ENCODE results near the gene COG5.
"Not testable (repeated sequence)": the region's sequence is repeated elsewhere in the genome, so short reads cannot be mapped to it uniquely, and the experiment has no call there.

The COG5 gene

GRCh38 chr7:107167483-107168232 lies 396.1 kb downstream of the COG5 start:
- peak overlapping the region; percentile 49 for H3K4me3 ChIP-seq (ENCODE audit: low read depth, low read length)

DNA sequence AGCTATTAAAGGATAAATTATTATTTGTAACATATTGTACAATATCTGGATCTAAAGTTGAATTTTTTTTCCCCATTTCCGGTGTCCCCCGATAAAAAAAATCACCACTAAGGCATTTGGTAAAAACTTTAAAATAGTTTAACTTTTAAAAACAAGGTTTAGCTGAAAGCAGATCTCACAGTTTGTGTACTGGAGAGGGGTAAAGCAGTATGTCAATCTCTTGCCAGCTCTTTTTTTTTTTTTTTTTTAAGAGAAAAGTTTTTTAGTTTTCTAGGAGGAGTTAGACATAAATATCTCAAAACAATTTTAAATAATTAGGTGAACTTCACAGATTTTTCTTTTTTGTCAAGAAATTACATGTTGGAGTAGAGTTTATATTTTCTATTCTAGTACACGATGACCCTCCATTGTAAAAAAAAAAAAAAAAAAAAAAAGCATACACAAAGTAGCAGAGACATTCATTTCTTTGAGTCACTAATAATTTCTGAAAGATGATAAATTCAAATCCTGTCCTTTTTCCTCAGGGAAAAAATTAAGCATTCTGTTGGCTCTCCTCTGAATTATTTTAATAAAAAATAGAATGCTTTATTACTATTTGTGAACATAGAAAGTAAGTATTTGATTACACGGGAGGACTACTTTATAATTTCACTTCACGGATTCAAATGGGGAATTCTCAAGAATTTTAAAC lies 396.8 kb downstream of the COG5 start:
- peak overlapping the region; percentile 49 for H3K4me3 ChIP-seq (ENCODE audit: low read depth, low read length)

DNA sequence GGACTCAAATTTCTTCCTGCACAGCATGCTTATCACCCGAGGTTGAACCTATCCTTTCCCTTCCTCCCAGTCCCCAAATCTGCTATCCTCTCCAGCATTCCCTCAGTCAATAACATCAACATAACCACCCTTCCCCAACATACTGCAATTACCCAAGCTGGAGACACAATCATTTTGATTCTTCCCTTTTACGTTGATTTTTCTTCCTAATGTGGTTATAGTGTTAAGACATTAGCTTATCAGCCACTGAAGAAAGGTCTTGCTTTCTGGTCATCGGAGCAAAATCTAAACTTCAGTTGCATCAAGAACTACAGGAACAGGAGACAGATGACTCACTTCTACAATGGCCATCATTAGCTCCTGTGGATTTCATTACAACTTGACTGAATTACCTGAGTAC lies 398.4 kb downstream of the COG5 start:
- H3K4me3 ChIP-seq (ENCODE audit: low read depth, low read length) = no peak overlapping the region

GRCh38 chr7:107164092-107164491 lies 399.6 kb downstream of the COG5 start:
- H3K4me3 ChIP-seq (ENCODE audit: low read depth, low read length) = no peak overlapping the region

GRCh38 chr7:107162475-107162874 lies 401.2 kb downstream of the COG5 start:
- no peak overlapping the region for H3K4me3 ChIP-seq (ENCODE audit: low read depth, low read length)

DNA sequence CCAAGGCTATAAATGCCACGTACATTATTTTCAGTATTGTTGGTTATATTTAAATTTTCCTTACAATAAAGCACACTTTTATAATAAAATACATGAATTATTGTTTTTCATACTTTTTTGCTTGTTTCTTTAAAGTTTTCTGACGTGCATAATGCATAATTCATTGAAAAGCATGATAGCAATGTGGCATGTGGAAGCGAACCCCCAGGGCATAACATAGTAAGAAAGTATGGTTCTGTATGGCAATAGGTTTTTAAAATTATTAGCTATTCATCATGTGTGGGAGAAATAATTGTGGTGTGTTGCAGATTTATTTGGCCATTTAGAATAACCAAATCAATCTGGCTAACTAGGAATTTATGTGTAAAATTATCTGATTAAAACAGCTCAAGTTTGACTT lies 402.3 kb downstream of the COG5 start:
- no peak overlapping the region for H3K4me3 ChIP-seq (ENCODE audit: low read depth, low read length)

DNA sequence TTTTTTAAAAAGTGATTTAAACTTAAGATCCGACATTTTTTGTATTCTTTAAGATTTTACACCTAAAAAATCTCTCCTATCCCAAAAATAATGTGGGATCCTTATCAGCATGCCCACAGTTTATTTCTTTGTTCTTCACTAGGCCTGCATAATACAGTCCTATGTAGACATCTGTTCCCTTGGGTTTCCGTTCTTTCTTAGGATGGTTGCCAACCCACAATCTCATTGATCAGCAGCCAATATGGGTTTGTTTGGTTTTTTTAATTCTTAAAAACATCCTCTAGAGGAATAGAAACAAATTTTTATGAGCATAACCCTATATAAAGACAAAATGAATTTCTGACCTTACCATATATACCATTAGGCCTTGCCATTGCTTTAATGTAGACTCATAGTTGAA lies 403.3 kb downstream of the COG5 start:
- no peak overlapping the region for H3K4me3 ChIP-seq (ENCODE audit: low read depth, low read length)

GRCh38 chr7:107158028-107158427 lies 405.7 kb downstream of the COG5 start:
- no peak overlapping the region for H3K4me3 ChIP-seq (ENCODE audit: low read depth, low read length)

DNA sequence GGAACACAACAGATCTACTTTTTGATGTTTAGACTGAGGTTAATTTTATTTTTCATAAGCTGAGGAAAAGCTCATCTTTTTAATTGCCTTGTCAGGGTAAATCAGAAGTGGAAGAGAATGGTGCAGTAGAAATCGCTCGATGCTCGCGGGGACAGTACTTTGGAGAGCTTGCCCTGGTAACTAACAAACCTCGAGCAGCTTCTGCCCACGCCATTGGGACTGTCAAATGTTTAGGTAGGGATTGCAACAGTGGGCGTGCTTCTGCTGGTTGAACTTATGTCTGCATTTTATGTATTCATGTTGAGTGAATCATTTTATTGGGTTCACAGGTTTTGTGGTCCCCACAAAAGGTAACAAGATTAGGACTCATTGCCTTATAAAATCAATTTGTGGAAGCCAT lies 406.6 kb downstream of the COG5 start:
- no peak overlapping the region for H3K4me3 ChIP-seq (ENCODE audit: low read depth, low read length)

GRCh38 chr7:107155726-107156125 lies 408.0 kb downstream of the COG5 start:
- not testable (repeated sequence) for H3K4me3 ChIP-seq (ENCODE audit: low read depth, low read length)

- no peak overlapping the region for H3K4me3 ChIP-seq (ENCODE audit: low read depth, low read length)
These were observed 408.9 kb downstream of the COG5 start for GRCh38 chr7:107154826-107155225.

DNA sequence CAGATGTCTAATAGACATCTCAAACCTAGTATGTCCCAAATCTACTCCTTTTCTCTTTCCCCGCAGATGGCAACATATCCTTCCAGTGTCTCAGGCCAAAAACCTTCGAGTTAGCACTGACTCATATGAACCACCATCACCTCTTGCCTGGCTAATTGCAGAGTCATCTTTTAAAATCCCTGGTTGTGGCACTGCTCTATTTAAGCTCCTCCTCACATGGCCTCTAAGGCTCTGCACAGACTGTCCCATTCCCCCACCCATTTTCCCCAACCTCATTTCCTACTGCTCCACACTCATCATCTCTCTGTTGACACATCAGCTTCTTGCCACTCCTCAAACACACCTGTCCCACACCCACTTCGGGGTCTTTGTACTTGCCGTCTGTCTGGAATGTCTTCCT lies 411.7 kb downstream of the COG5 start:
- no peak overlapping the region for H3K4me3 ChIP-seq (ENCODE audit: low read depth, low read length)

Measured in iPS-11a (cell line).